BJ (cell line): ENCODE measurements around the gene FZR1. TPM values are rescaled to one million over a fixed set of nuclear protein-coding genes. Genes with fewer than 3 reads are reported as not detected.
"Not testable (repeated sequence)": the region's sequence is repeated elsewhere in the genome, so short reads cannot be mapped to it uniquely, and the experiment has no call there.

Source experiments
- CTCF ChIA-PET: fragments of 350-600 bp; formaldehyde crosslinking; extraction: SDS; loops from one replicate; lab custom pipeline; 2021; ENCODE audit warnings: antibody characterized with exemption, inconsistent platforms; lab: Yijun Ruan, JAX
- POLR2A ChIA-PET: fragments of 300-600 bp; sonication (Branson Sonifier 250); formaldehyde crosslinking; extraction: SDS; loops from one replicate; lab custom pipeline; 2021; ENCODE audit warnings: antibody characterized with exemption; lab: Charles Lee
- DNase-seq: peaks from one replicate; pipeline ENCODE4 v3.0.0-alpha.2; 2011; ENCODE audit warnings: low read depth
- H3K27me3 ChIP-seq: 2 replicates; pipeline ENCODE4 v1.6.0; 2011; ENCODE audit warnings: low read length; ENCODE audit not compliant: control insufficient read depth, insufficient read depth
- H3K36me3 ChIP-seq: 2 replicates; pipeline ENCODE4 v1.5.1; 2011; ENCODE audit warnings: low read length; ENCODE audit not compliant: control insufficient read depth, insufficient read depth
- H3K4me3 ChIP-seq: 2 replicates; pipeline ENCODE4 v1.5.1; 2011; ENCODE audit warnings: low read depth, mild to moderate bottlenecking, control low read depth, low read length
- CTCF ChIP-seq: IDR thresholded peaks from 2 replicates; pipeline ENCODE4 v1.5.1; 2011; ENCODE audit warnings: low read depth, mild to moderate bottlenecking, control low read depth, inconsistent platforms, low read length, moderate library complexity; ENCODE audit not compliant: insufficient read depth
- polyA plus RNA-seq: library from polyadenylated mRNA; depleted of rRNA; stranded (reverse); fragments of >200 nt; gene quantifications from 2 replicates; pipeline ENCODE4 v1.2.3, GENCODE V29; 2011

FZR1 gene
- polyA plus RNA-seq, 1 experiment = 52.3 TPM

GRCh38 chr19:3526507-3527237 lies 20.6 kb downstream of the FZR1 start:
- Histone ChIP-seq H3K4me3 (no peak overlapping the region), H3K27me3 (no peaks in the 10 kb centered on the region), H3K36me3 (peaks cover 40% of the 10 kb centered on the region)
- TF ChIP-seq CTCF = no peak
- ChIA-PET POLR2A (no interaction called here), CTCF (interaction anchor here (0.6 to 0.8 kb wide), 2 partner anchors 14 to 154 kb away, joined by 3 to 4 read pairs; no protein-coding TSS in a partner anchor)
- no peak for DNase-seq

GRCh38 chr19:3527238-3527910 lies 21.3 kb downstream of the FZR1 start:
- Histone ChIP-seq H3K27me3 (no peaks in the 10 kb centered on the region), H3K36me3 (peaks cover 43% of the 10 kb centered on the region), H3K4me3 (no peak overlapping the region)
- DNase-seq = no peak
- POLR2A ChIA-PET = no interaction called here
- CTCF ChIA-PET = interaction anchor here (0.8 to 1.2 kb wide), 2 partner anchors 18 to 155 kb away, joined by 3 to 5 read pairs; no protein-coding TSS in a partner anchor
- no peak for TF ChIP-seq CTCF

DNA sequence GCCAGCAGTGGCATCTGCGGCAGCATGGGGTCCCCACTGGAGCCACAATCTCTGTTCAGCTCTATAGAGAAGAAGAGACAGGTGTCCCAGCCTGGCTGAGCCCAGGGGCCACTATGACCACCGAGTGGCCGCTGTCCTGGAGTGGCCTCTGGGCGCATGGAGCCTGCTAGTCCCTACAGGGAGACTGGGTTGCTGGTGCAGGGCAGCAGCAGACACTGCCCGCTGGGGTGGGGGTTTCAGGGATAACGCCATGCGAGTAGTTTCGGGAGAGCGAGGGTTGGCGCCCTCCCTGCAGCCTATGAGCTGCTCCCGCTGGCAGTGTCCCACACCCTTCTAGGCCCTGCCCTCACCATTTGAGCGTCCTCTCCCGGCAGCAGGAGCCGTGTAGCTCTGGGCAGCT lies 22.0 kb downstream of the FZR1 start:
- CTCF ChIA-PET = interaction anchor here (1.2 kb wide), 1 partner anchor 17 kb away, joined by 5 read pairs; no protein-coding TSS in a partner anchor
- TF ChIP-seq CTCF = no peak
- POLR2A ChIA-PET = no interaction called here
- peaks cover 48% of the 10 kb centered on the region for H3K36me3 ChIP-seq
- no peak for DNase-seq
- H3K4me3 ChIP-seq = no peak overlapping the region
- no peaks in the 10 kb centered on the region for H3K27me3 ChIP-seq

DNA sequence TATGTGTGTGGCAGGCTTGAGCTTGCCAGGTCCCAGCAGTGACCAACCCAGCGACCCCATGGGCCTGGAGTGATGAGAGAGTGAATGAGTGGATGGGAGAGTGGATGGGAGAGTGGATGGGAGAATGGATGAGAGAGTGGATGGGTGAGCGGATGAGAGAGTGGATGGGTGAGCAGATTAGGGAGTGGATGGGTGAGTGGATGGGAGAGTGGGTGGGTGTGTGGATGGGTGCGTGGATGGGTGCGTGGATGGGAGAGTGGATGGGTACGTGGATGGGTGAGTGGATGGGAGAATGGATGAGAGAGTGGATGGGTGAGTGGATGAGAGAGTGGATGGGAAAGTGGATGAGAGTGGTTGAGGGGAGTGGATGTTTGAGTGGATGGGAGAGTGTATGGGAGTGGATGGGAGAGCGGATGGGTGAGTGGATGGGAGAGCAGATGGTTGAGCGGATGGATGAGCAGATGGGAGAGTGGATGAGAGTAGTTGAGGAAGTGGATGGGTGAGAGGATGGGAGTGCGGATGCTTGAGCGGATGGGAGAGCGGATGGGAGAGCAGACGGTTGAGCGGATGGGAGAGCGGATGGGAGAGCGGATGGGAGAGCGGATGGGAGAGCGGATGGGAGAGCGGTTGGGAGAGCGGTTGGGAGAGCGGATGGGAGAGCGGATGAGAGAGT lies 22.6 kb downstream of the FZR1 start:
- ChIA-PET POLR2A (no interaction called here), CTCF (no interaction called here)
- DNase-seq = no peak
- TF ChIP-seq CTCF = no peak
- no peak overlapping the region for H3K4me3 ChIP-seq
- peaks cover 51% of the 10 kb centered on the region for H3K36me3 ChIP-seq
- no peaks in the 10 kb centered on the region for H3K27me3 ChIP-seq

DNA sequence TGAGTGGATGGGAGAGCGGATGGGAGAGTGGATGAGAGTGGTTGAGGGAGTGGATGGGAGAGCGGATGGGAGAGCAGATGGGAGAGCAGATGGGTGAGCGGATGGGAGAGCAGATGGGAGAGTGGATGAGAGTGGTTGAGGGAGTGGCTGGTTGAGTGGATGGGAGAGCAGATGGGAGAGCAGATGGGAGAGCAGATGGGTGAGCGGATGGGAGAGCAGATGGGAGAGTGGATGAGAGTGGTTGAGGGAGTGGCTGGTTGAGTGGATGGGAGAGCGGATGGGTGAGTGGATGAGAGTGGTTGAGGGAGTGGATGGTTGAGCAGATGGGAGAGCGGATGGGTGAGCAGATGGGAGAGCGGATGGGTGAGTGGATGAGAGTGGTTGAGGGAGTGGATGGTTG lies 23.2 kb downstream of the FZR1 start:
- DNase-seq, H3K27me3 ChIP-seq, CTCF ChIA-PET, POLR2A ChIA-PET, H3K4me3 ChIP-seq: not testable (repeated sequence)
- H3K36me3 ChIP-seq = peaks cover 53% of the 10 kb centered on the region
